Measurements from ENCODE around the gene TDO2.

Gene TDO2

DNA sequence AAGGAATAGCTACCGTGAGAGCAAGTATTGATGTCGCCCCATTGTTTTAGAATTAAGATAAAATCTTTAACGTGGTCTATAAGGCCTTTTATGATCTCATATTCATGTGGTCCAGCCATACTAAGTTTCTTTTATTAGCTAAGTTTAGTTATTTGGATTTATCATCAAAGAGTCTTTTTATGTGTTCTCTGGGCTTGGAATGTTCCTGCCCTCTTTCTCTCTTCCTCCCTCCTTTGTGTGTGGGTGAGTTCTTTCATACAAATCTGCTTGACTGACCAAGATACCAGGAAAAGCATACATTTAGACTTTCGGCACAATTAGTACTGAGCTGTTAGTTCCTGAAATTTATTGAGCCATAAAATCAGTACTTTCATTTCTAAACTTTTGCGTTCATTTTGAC is 11.3 kb downstream of the TDO2 start:
- DNase-seq (ENCODE audit: extremely low spot score), result no peak
- POLR2A ChIA-PET, result no interaction called here
- TF ChIP-seq LEF1 (IDR thresholded peaks at IDR 0.05; ENCODE audit: borderline replicate concordance), result no peak
- TF ChIP-seq ARNT (IDR thresholded peaks at IDR 0.05), result no peak
- no peak for TF ChIP-seq FOXA1 (IDR thresholded peaks at IDR 0.05)
- TF ChIP-seq ELF4 (IDR thresholded peaks at IDR 0.05), result no peak
- no peak for TF ChIP-seq ZNF384 (IDR thresholded peaks at IDR 0.05)
- no peak for TF ChIP-seq FOXK2 (IDR thresholded peaks at IDR 0.05)
- TF ChIP-seq L3MBTL2 (conservative IDR thresholded peaks at IDR 0.05), result no peak
- no peak for TF ChIP-seq CTBP1 (IDR thresholded peaks at IDR 0.05; ENCODE audit: borderline replicate concordance)
- TF ChIP-seq FOXM1 (IDR thresholded peaks at IDR 0.05; ENCODE audit: borderline replicate concordance), result no peak
- TF ChIP-seq SUZ12 (IDR thresholded peaks at IDR 0.05), result no peak
- TF ChIP-seq TARDBP (IDR thresholded peaks at IDR 0.05), result no peak
- TF ChIP-seq BHLHE40 (IDR thresholded peaks at IDR 0.05; ENCODE audit: borderline replicate concordance), result no peak
- TF ChIP-seq SP1 (IDR thresholded peaks at IDR 0.05), result no peak
- TF ChIP-seq HDGF (IDR thresholded peaks at IDR 0.05; ENCODE audit: borderline replicate concordance), result no peak
- TF ChIP-seq, protein P1, sequence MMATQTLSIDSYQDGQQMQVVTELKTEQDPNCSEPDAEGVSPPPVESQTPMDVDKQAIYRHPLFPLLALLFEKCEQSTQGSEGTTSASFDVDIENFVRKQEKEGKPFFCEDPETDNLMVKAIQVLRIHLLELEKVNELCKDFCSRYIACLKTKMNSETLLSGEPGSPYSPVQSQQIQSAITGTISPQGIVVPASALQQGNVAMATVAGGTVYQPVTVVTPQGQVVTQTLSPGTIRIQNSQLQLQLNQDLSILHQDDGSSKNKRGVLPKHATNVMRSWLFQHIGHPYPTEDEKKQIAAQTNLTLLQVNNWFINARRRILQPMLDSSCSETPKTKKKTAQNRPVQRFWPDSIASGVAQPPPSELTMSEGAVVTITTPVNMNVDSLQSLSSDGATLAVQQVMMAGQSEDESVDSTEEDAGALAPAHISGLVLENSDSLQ (IDR thresholded peaks at IDR 0.05), result no peak
- TF ChIP-seq NFRKB (IDR thresholded peaks at IDR 0.05), result no peak
- CTCF ChIA-PET, result no interaction called here

DNA sequence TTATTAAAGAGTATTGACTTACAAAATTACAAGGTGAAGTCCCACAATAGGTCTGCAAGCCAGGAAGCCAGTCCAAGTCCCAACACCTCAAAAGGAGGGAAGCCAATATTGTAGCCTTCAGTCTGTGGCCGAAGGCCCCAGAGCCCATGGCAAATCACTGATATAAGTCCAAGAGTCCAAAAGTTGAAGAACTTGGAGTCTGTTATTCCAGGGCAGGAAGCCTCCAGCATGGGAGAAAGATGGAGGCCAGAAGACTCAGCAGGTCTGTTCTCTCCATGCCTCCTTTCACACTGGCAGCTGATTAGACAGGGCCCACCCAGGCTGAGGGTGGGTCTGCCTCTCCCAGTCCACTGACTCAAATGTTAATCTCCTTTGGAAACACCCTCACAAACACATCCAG is 18.1 kb downstream of the TDO2 start:
- TF ChIP-seq TARDBP (IDR thresholded peaks at IDR 0.05) (no peak), SUZ12 (IDR thresholded peaks at IDR 0.05) (no peak), ZNF384 (IDR thresholded peaks at IDR 0.05) (no peak), BHLHE40 (IDR thresholded peaks at IDR 0.05; ENCODE audit: borderline replicate concordance) (no peak), CTBP1 (IDR thresholded peaks at IDR 0.05; ENCODE audit: borderline replicate concordance) (no peak), LEF1 (IDR thresholded peaks at IDR 0.05; ENCODE audit: borderline replicate concordance) (no peak), FOXK2 (IDR thresholded peaks at IDR 0.05) (no peak), ELF4 (IDR thresholded peaks at IDR 0.05) (no peak), HDGF (IDR thresholded peaks at IDR 0.05; ENCODE audit: borderline replicate concordance) (no peak), L3MBTL2 (conservative IDR thresholded peaks at IDR 0.05) (no peak), FOXA1 (IDR thresholded peaks at IDR 0.05) (no peak), NFRKB (IDR thresholded peaks at IDR 0.05) (no peak), SP1 (IDR thresholded peaks at IDR 0.05) (no peak), FOXM1 (IDR thresholded peaks at IDR 0.05; ENCODE audit: borderline replicate concordance) (no peak), ARNT (IDR thresholded peaks at IDR 0.05) (no peak)
- TF ChIP-seq, protein P1 (IDR thresholded peaks at IDR 0.05), result no peak
- ChIA-PET CTCF (no interaction called here), POLR2A (no interaction called here)
- DNase-seq (ENCODE audit: extremely low spot score), result no peak

DNA sequence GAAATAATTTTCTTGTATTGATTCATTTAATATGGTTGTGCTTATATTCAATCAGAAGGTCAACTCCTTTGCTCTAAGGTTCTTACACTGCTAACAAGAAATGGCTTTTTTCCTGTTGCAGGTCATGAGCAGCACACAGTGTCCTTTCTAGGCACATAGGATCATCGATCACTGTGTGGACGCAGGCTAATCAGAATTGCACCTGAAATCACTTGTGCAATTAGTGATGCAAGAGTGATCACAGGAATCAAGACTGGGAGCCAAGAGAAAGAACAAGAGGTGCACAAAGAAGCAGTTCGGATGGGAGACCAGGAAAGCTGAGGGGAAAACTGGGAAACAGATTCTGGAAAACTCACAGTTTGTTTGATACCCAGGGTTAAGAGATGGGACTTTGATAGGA is 21.1 kb downstream of the TDO2 start:
- no peak for DNase-seq (ENCODE audit: extremely low spot score)
- ChIA-PET CTCF (no interaction called here), POLR2A (no interaction called here)
- TF ChIP-seq NFRKB (IDR thresholded peaks at IDR 0.05), result no peak
- TF ChIP-seq HDGF (IDR thresholded peaks at IDR 0.05; ENCODE audit: borderline replicate concordance), result no peak
- no peak for TF ChIP-seq LEF1 (IDR thresholded peaks at IDR 0.05; ENCODE audit: borderline replicate concordance)

DNA sequence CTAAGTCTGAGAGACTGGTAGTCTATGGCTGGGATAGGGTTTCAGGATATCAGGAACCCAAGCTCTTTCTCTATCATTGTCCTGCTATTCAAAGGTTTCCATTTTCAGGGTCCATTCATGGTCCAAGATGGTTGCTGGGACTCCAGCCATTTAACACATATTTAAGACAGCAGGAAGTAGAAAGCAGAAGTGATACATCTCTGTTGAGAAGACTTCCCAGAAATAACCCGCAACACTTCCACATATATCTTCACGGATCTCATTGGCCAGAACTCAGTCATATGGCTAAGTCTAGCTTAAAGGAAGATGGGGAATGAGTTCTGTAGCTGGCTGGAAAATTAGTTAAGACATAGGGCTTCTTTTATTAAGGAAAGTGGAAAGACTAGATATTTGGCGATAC is 26.3 kb downstream of the TDO2 start:
- DNase-seq (ENCODE audit: extremely low spot score), result no peak
- ChIA-PET CTCF (no interaction called here), POLR2A (no interaction called here)
- TF ChIP-seq LEF1 (IDR thresholded peaks at IDR 0.05; ENCODE audit: borderline replicate concordance) (no peak), TARDBP (IDR thresholded peaks at IDR 0.05) (no peak), NFRKB (IDR thresholded peaks at IDR 0.05) (no peak), FOXA1 (IDR thresholded peaks at IDR 0.05) (no peak), ARNT (IDR thresholded peaks at IDR 0.05) (no peak), ZNF384 (IDR thresholded peaks at IDR 0.05) (no peak), FOXK2 (IDR thresholded peaks at IDR 0.05) (no peak), HDGF (IDR thresholded peaks at IDR 0.05; ENCODE audit: borderline replicate concordance) (no peak), SP1 (IDR thresholded peaks at IDR 0.05) (no peak), SUZ12 (IDR thresholded peaks at IDR 0.05) (no peak), CTBP1 (IDR thresholded peaks at IDR 0.05; ENCODE audit: borderline replicate concordance) (no peak), BHLHE40 (IDR thresholded peaks at IDR 0.05; ENCODE audit: borderline replicate concordance) (no peak)
- TF ChIP-seq, protein P1 (IDR thresholded peaks at IDR 0.05), result no peak

DNA sequence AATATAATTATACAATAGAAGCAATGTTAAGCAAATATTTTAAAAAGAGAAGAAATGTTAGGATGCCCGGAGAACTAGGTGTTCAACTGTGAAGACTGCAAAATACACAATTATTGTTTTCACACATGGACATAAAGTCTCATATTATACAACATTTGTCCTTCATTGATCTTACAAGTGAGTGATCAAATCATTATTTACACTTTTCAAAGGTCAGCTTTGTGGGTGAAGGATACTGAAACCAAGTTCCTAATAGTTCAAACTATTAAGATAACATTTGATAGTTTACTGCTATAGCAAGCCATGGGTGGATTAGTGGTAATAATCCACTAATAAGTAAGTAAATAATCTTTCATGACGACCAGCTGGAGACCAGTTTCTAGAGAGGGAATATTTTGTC is 26.8 kb downstream of the TDO2 start:
- no peak for TF ChIP-seq FOXK2 (IDR thresholded peaks at IDR 0.05)
- no peak for TF ChIP-seq ZNF384 (IDR thresholded peaks at IDR 0.05)
- TF ChIP-seq ARNT (IDR thresholded peaks at IDR 0.05), result no peak
- no peak for TF ChIP-seq SP1 (IDR thresholded peaks at IDR 0.05)
- TF ChIP-seq L3MBTL2 (conservative IDR thresholded peaks at IDR 0.05), result no peak
- TF ChIP-seq TARDBP (IDR thresholded peaks at IDR 0.05), result no peak
- no peak for TF ChIP-seq NFRKB (IDR thresholded peaks at IDR 0.05)
- no peak for TF ChIP-seq LEF1 (IDR thresholded peaks at IDR 0.05; ENCODE audit: borderline replicate concordance)
- TF ChIP-seq BHLHE40 (IDR thresholded peaks at IDR 0.05; ENCODE audit: borderline replicate concordance), result no peak
- no peak for TF ChIP-seq SUZ12 (IDR thresholded peaks at IDR 0.05)
- no peak for TF ChIP-seq HDGF (IDR thresholded peaks at IDR 0.05; ENCODE audit: borderline replicate concordance)
- TF ChIP-seq FOXM1 (IDR thresholded peaks at IDR 0.05; ENCODE audit: borderline replicate concordance), result no peak
- TF ChIP-seq CTBP1 (IDR thresholded peaks at IDR 0.05; ENCODE audit: borderline replicate concordance), result no peak
- TF ChIP-seq, protein P1 (IDR thresholded peaks at IDR 0.05), result no peak
- TF ChIP-seq FOXA1 (IDR thresholded peaks at IDR 0.05), result no peak
- no peak for TF ChIP-seq ELF4 (IDR thresholded peaks at IDR 0.05)
- POLR2A ChIA-PET, result no interaction called here
- CTCF ChIA-PET, result no interaction called here
- DNase-seq (ENCODE audit: extremely low spot score), result no peak
